SU-DHL-6 (cell line): ENCODE measurements around the gene PRICKLE1.

Experiments
- EZH2phosphoT487 ChIP-seq: fragments of 200-600 bp; sonication (generic), shearing (Covaris generic); conservative IDR thresholded peaks from 2 replicates; pipeline ENCODE4 v1.6.1; 2018; ENCODE audit warnings: mild to moderate bottlenecking, antibody characterized with exemption, low read length, moderate library complexity, mixed read lengths
- TF ChIP-seq, protein P1 (sequence below): fragments of 200-600 bp; sonication (generic); IDR thresholded peaks from one replicate; pipeline ENCODE4 v1.5.1; 2017; ENCODE audit warnings: antibody characterized with exemption, mild to moderate bottlenecking, low read length, moderate library complexity; ENCODE audit not compliant: insufficient read depth, poor library complexity, severe bottlenecking

DNA sequence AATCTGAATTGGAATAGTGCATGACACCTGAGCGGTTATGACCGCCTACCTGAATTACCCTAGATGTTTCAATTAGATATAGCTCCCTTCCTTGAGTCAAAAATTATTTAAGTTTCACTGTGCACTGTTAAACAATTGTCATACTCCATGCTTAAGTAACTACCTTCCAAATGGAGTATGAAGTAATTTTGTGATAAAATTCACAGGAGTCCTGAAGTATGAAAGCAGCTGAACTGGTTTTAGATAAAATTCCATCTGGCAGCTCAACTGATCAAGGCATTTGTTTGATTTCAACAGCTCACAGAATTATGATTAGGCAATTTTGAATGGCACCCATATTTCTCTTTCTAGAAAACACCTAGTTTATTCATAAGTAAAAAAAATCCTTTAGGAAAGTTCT, 19.5 kb downstream of the PRICKLE1 start:
- TF ChIP-seq, protein P1, sequence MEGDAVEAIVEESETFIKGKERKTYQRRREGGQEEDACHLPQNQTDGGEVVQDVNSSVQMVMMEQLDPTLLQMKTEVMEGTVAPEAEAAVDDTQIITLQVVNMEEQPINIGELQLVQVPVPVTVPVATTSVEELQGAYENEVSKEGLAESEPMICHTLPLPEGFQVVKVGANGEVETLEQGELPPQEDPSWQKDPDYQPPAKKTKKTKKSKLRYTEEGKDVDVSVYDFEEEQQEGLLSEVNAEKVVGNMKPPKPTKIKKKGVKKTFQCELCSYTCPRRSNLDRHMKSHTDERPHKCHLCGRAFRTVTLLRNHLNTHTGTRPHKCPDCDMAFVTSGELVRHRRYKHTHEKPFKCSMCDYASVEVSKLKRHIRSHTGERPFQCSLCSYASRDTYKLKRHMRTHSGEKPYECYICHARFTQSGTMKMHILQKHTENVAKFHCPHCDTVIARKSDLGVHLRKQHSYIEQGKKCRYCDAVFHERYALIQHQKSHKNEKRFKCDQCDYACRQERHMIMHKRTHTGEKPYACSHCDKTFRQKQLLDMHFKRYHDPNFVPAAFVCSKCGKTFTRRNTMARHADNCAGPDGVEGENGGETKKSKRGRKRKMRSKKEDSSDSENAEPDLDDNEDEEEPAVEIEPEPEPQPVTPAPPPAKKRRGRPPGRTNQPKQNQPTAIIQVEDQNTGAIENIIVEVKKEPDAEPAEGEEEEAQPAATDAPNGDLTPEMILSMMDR, result no peak
- TF ChIP-seq EZH2phosphoT487, result no peak
